Mucosa of rectum (tissue), 2 donors: ENCODE results near the gene GNAI3.

Experiments used
- H3K27ac ChIP-seq, 2 donors: one replicate each; pipeline ENCODE4 v1.7.0; 2013; ENCODE audit warnings: inconsistent platforms in 2 of 2, low read depth in 2 of 2, low read length in 2 of 2
- H3K27me3 ChIP-seq, 2 donors: one replicate each; pipeline ENCODE4 v1.7.0; 2013; ENCODE audit warnings: low read length in 2 of 2; ENCODE audit not compliant: control insufficient read depth in 2 of 2, insufficient read depth in 2 of 2
- H3K36me3 ChIP-seq, 2 donors: one replicate each; pipeline ENCODE4 v1.7.0; 2013; ENCODE audit warnings: low read length in 2 of 2; ENCODE audit not compliant: control insufficient read depth in 2 of 2, insufficient read depth in 2 of 2
- H3K4me1 ChIP-seq, 2 donors: one replicate each; pipeline ENCODE4 v1.7.0; 2013; ENCODE audit warnings: low read length in 2 of 2, mild to moderate bottlenecking in 1 of 2; ENCODE audit not compliant: control insufficient read depth in 2 of 2, insufficient read depth in 2 of 2
- H3K4me3 ChIP-seq, 2 donors: one replicate each; pipeline ENCODE4 v1.7.0; 2013; ENCODE audit warnings: low read length in 2 of 2
- H3K9ac ChIP-seq, 2 donors: one replicate each; pipeline ENCODE4 v1.7.0; 2013; ENCODE audit warnings: low read length in 2 of 2, low read depth in 1 of 2, mild to moderate bottlenecking in 1 of 2
- H3K9me3 ChIP-seq, 2 donors: one replicate each; pipeline ENCODE4 v1.7.0; 2013; ENCODE audit warnings: low read length in 2 of 2; ENCODE audit not compliant: control insufficient read depth in 2 of 2
- donor health status: healthy.
- donor health status: Normal muscosa, but diverticular disease.

GNAI3 gene

GRCh38 chr1:109621379-109622136, 73.1 kb downstream of the GNAI3 start:
- H3K9me3 ChIP-seq: no peaks in the 10 kb centered on the region
- peaks cover 0 to under 1% of the 10 kb centered on the region in 2 donors for H3K36me3 ChIP-seq
- H3K27me3 ChIP-seq: no peaks in the 10 kb centered on the region
- H3K4me1 ChIP-seq: peaks cover 27 to 35% of the 10 kb centered on the region in 2 donors
- H3K9ac ChIP-seq: peak overlapping the region; percentile 60 to 61
- peak overlapping the region; percentile 82 to 94 for H3K4me3 ChIP-seq
- peak overlapping the region in 1 of 2 donors; percentile 85 for H3K27ac ChIP-seq

GRCh38 chr1:109622137-109622892, 73.9 kb downstream of the GNAI3 start:
- Histone ChIP-seq H3K27me3 (no peaks in the 10 kb centered on the region), H3K9ac (no peak overlapping the region), H3K4me3 (peak overlapping the region in 1 of 2 donors; percentile 94), H3K9me3 (no peaks in the 10 kb centered on the region), H3K4me1 (peaks cover 27 to 35% of the 10 kb centered on the region in 2 donors), H3K27ac (no peak overlapping the region), H3K36me3 (peaks cover 6 to 7% of the 10 kb centered on the region in 2 donors)

DNA sequence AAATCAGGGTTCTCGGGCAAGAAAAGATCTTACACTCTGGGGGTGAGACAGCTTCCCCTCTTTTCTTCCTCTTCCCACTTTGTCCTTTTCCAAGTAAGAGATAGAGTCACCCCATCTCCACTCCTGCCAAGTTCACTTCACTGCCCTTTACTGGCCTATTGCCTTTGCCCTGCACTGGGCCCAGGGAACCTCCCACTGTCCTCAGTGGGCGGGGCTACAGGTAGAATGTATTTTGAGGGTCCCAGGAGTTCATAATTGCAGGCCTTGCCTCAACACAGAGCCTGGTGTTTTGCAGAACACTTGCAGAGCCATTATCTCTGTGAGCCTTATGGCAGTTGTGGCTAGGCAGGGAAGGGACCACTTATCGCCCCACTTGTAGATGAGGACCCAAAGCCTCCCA, 74.5 kb downstream of the GNAI3 start:
- Histone ChIP-seq H3K9me3 (no peaks in the 10 kb centered on the region), H3K9ac (no peak overlapping the region), H3K36me3 (peaks cover 12 to 13% of the 10 kb centered on the region in 2 donors), H3K27ac (no peak overlapping the region), H3K4me3 (no peak overlapping the region), H3K27me3 (no peaks in the 10 kb centered on the region), H3K4me1 (peaks cover 24 to 35% of the 10 kb centered on the region in 2 donors)

GRCh38 chr1:109623601-109624161, 75.3 kb downstream of the GNAI3 start:
- Histone ChIP-seq H3K4me3 (no peak overlapping the region), H3K27ac (no peak overlapping the region), H3K9ac (no peak overlapping the region), H3K9me3 (no peaks in the 10 kb centered on the region), H3K27me3 (no peaks in the 10 kb centered on the region), H3K36me3 (peaks cover 20% of the 10 kb centered on the region in 2 donors), H3K4me1 (peaks cover 24 to 34% of the 10 kb centered on the region in 2 donors)

DNA sequence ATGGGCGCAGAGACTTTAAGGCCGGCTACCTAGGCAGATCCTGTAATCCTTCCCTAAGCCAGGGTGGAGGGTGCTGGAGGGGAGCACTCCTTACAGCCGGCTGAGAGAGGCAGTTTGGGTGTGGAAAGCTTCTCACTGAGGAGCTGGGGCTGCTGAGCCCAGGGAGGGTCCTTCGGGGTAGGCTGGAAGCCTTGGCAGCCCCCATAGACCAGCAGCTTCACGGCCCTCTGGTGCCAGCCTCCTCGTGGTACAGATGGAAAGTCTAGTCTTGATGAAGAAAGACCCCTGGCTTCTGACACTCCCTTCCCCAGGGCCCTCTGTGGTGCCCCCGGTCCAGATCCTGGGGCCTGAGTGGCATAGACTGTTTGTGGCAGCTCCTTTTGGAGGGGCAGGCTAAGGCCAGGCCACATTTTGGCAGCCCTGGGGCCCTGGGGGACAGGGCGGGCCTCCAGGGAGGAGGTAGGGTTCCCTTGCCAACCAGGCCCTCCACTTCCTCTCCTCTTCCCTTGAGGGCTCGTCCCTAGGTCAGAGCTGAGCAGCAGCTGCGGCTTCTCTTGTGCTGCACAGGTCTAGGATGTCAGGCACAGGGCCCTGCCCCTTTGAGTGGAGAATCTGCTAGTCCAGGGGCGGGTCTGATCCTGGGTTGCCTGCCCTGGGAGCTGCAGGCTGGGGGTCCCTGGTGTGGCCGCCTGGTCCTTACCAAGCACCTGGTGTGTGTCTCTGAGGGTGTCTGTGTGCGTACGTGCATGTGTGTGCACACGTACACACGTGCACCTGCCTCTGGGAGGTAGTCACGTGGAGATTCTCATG, 76.0 kb downstream of the GNAI3 start:
- Histone ChIP-seq H3K27me3 (no peaks in the 10 kb centered on the region), H3K4me1 (peaks cover 19 to 26% of the 10 kb centered on the region in 2 donors), H3K4me3 (no peak overlapping the region), H3K9me3 (no peaks in the 10 kb centered on the region), H3K9ac (no peak overlapping the region), H3K27ac (no peak overlapping the region), H3K36me3 (peaks cover 25 to 28% of the 10 kb centered on the region in 2 donors)

GRCh38 chr1:109625176-109625575, 76.8 kb downstream of the GNAI3 start:
- H3K4me1 ChIP-seq: peaks cover 14 to 21% of the 10 kb centered on the region in 2 donors
- no peaks in the 10 kb centered on the region for H3K9me3 ChIP-seq
- H3K27ac ChIP-seq: no peak overlapping the region
- no peak overlapping the region for H3K9ac ChIP-seq
- no peak overlapping the region for H3K4me3 ChIP-seq
- H3K27me3 ChIP-seq: no peaks in the 10 kb centered on the region
- peaks cover 28 to 34% of the 10 kb centered on the region in 2 donors for H3K36me3 ChIP-seq

- Histone ChIP-seq H3K36me3 (peaks cover 31 to 38% of the 10 kb centered on the region in 2 donors), H3K9ac (no peak overlapping the region), H3K27me3 (no peaks in the 10 kb centered on the region), H3K4me3 (no peak overlapping the region), H3K27ac (no peak overlapping the region), H3K9me3 (no peaks in the 10 kb centered on the region), H3K4me1 (peaks cover 13 to 20% of the 10 kb centered on the region in 2 donors)
Measured at GRCh38 chr1:109625601-109626560, 77.5 kb downstream of the GNAI3 start.

GRCh38 chr1:109626682-109627408, 78.4 kb downstream of the GNAI3 start:
- no peak overlapping the region for H3K9ac ChIP-seq
- no peak overlapping the region for H3K27ac ChIP-seq
- H3K4me1 ChIP-seq: peaks cover 12 to 13% of the 10 kb centered on the region in 2 donors
- H3K4me3 ChIP-seq: no peak overlapping the region
- no peaks in the 10 kb centered on the region for H3K9me3 ChIP-seq
- H3K36me3 ChIP-seq: peaks cover 40 to 42% of the 10 kb centered on the region in 2 donors
- no peaks in the 10 kb centered on the region for H3K27me3 ChIP-seq
